Stimulated activated naive CD4-positive, alpha-beta T cell treated with Interleukin-2 at 50 U/mL for 16 hours (primary cell): ENCODE data around the gene PRKAG2.

ENCODE experiments used
- DNase-seq: peaks from one replicate; lab custom pipeline; 2025; lab: John Stamatoyannopoulos, UW

Gene PRKAG2

DNA sequence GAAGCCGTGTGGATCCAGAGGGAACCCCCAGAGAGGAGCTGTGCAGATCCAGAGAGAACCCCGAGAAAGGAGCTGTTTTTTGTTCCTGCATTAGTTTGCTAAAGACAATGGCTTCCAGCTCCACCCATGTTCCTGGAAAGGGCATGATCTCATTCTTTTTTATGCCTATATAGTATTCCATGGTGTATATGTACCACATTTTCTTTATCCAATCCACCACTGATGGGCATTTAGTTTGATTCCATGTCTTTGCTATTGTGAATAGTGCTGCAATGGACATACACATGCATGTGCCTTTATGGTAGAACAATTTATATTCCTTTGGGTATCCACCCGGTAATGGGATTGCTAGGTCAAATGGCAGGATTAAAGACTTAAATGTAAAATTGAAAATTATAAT lies 261.9 kb downstream of the PRKAG2 start:
- DNase-seq = no peak

DNA sequence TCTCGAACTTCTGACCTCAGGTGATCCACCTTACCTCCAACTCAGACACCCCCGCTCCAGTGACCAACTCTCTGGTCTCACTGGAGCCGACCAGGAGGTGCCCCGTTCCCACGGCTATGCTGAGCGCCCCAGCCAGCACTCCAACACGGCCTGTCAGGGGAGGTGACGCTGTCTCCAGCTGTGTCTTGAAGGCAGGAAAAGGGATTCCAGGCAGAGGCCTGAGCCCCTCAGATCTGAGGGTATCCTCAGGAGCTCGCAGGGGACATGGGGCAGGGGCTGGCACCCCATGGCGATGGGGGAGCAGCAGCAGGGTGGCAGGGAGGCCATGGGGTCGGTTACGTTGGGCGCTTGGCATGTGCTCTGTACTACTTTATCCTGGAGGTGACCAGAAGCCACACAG lies 262.9 kb downstream of the PRKAG2 start:
- DNase-seq = no peak

- no peak for DNase-seq
Measured at GRCh38 chr7:151611878-151612277, 265.0 kb downstream of the PRKAG2 start.

DNA sequence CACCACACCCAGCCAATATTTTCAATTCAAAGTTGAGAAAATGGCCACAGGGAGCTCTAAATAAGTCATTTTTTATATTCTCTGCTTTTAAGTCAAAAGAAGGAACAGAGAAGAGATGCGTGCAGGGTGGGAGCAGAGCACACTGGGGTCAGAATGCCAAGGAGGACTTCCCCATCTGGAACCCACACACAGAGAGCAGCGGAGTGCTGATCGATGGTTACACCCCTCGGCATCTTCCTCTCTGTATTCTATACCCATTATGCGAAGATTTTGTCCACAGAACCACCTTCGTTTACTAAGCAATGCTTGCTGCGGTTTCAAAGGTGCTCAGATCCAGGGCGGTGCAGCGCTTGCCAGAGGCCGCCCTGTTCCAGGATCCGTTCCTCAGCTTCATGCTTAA lies 265.9 kb downstream of the PRKAG2 start:
- no peak for DNase-seq

DNA sequence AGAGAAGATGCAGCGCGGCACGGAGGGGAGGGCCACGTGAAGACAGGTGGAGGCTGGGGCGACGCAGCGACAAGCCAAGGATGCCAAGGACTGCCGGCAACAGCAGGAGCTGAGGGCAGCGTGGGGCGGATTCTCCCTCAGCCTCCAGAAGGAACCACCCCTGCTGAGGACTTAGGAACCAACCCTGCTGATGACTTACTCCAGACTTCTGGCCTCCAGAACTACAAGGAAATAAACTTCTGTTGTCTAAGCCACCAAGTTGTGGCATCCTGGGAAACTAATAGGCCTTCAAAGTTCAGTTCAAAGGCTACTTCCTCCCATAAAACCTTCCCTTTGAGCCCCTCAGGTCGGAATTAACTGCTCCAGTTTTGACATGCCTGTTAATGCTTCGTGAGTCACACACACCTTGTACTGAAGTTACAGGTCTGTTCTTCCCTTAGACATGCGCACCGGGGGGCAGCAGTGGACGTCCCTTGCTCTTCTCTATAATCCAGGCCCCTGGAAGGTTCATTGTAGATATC lies 268.8 kb downstream of the PRKAG2 start:
- DNase-seq = no peak

DNA sequence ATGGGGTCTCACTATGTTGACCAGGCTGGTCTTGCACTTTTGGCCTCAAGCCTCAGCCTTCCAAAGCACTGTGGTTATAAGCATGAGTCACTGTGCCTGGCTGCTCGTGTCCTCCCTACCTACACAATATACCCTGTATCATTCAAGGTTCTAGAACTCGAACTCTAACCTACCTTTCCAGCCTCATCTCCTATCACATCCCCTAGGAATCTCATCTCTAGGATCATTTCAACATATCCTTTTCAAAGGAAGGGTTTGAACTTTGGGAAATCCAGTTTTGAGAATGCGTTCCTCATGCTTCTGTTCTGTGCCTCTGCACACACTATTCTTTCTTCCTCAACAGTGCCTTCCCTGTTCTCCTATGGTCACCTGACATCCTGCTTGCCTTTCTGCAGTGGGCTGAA lies 269.4 kb downstream of the PRKAG2 start:
- no peak for DNase-seq

DNA sequence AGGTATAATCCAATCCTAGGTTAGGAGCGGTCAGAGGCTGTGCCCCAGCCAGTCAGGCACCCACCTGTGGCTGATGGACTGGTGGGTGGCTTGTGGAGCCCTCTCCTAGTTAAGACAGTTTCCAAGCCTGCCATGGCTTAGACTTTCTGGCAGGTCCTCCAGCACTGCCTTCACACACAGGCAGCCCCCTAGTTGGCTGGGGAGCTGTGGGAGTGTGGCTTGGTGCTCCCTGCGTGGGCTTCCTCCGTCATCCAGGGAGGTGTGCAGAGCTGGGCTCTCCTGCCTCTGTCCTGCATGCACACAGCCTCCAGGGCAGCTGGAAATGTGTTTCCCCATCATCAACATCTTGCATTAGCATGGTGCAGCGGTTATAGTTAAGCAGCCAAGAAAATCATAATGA lies 273.0 kb downstream of the PRKAG2 start:
- DNase-seq = no peak

- DNase-seq = no peak
Measured at GRCh38 chr7:151601521-151602305, 275.2 kb downstream of the PRKAG2 start.

GRCh38 chr7:151600331-151600730 lies 276.6 kb downstream of the PRKAG2 start:
- DNase-seq = no peak

DNA sequence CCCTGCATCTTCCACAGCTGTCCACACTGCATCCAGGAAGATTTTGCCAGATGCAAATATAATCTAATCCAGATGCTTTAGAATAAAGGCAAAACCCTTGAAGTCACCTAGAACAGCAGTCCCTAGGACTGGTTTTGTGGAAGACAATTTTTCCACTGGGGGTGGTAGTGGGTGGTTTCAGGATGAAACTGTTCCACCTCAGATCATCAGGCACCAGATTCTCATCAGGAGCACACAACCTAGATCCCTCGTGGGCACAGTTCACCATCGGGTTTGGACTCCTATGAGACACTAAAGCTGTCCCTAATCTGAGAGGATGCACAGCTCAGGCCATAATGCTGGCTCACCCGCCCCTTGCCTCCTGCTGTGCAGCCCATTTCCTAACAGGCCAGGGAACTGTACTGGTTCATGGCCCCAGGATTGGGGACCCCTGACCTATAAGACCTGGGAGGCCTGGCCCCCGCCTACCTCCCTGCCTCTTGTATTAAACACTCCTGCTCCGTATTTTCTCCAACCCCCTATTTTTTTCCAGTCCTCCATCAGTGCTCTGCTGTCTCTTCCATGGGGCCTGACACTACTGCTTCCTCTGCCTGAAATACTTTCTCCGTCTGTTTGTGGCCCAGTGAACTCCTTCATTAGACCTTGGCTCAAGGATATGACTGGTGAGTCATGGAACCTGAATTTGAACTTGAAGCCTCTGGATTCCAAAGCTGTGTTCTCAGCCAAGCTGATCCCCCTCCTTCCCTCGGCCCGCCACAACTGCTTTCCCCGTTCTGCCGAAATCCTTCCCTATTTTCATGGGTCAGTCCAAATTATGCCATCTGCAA lies 277.3 kb downstream of the PRKAG2 start:
- DNase-seq = no peak

- DNase-seq = no peak
Measured at GRCh38 chr7:151597541-151598444, 279.1 kb downstream of the PRKAG2 start.

- no peak for DNase-seq
Measured at GRCh38 chr7:151595702-151596350, 281.1 kb downstream of the PRKAG2 start.

GRCh38 chr7:151592868-151593486 lies 283.9 kb downstream of the PRKAG2 start:
- DNase-seq = no peak

DNA sequence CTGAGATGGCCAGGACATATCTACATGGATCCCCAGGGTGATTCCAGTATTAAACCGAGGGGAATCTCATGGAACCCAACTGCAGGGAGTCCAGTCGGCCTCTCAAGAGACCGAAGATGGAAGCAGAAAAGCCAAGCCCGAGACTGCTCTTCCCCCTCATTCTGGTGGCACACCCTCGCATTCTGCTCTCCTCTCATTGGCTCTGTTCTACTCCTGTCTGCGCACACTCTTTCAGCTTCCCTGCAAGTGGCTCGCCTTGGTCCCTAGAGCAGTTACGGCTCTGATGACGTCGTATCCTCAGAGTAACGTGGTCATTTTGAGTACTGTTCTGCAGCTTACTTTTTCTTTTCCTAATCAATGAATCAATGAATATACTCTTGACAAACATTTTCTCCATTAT lies 284.6 kb downstream of the PRKAG2 start:
- DNase-seq = no peak

GRCh38 chr7:151591866-151592265 lies 285.0 kb downstream of the PRKAG2 start:
- DNase-seq = no peak

GRCh38 chr7:151590850-151591771 lies 285.8 kb downstream of the PRKAG2 start:
- no peak for DNase-seq

DNA sequence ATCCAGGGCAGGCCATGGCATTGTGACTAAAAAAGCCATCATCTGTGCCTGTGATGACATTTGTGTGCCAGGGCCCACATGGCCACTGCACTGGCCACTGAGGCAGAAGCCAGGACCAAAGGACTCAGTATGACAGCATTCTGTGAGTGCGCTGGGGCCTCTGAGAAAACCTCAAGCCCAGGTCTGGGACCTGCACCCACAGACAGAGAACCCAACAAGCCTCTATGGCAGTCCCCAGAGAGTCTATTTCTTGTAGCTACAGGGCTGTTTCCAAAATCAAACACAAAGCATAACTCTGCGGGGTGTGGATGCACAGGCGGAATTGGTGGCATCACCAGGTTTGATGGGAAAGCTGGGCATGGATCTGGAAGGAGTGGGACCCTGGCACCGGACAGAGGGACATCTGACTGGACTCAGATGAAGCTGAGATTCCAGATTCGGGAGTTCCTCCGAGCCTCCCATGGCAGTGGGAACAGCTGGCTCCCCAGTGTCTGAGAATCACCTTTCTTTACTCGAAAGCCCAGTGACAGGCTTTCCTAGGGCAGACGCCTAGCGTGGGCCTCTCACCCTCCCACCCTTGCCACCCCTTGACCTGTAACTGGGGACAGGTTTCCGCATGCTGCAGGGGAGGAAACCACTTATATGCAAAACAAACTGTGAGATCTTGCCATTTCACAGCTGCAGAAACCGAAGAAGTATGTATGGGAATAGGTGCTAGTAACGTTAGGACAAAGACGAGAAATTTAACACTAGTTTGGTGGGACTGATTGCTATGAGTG lies 286.7 kb downstream of the PRKAG2 start:
- DNase-seq = no peak

DNA sequence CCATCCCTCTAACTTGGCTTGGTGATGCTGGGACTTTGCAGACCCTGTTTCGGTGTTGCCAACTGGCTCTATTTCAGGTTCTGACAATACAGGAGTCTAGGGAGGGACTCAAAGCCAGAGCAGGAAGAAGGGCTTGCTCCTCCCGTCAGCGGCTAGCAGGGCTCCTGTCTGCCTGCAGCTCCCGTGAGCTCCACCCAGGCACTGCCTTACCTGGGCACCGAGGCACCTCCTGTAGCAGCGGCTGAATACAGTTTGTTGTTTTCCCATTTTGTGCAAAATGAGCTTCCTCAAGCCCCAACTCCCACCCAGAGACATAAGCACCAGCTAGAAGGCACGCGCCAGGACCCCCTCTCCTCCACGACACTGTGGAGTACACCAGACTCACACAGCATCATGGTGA lies 287.9 kb downstream of the PRKAG2 start:
- no peak for DNase-seq
